Amniotic epithelial cell (primary cell): Measurements from ENCODE around the gene FOXC1.

Experiments
- DNase-seq: peaks from one replicate; pipeline ENCODE4 v3.0.0-alpha.2; 2010; ENCODE audit warnings: low read depth

Gene FOXC1

GRCh38 chr6:1609648-1610496 lies at the start of gene FOXC1:
FOXC1 (plus strand) TSS chr6:1609915; CDS start chr6:1610446, 531 bp downstream.
- DNase-seq, result peak; percentile 52

- DNase-seq, result no peak
These were observed 49.2 kb upstream of the FOXC1 start for GRCh38 chr6:1560281-1561058.

- DNase-seq, result no peak
These were observed 48.4 kb upstream of the FOXC1 start for GRCh38 chr6:1561355-1561754.

- DNase-seq, result no peak
These were observed 47.4 kb upstream of the FOXC1 start for GRCh38 chr6:1562171-1562955.

GRCh38 chr6:1569377-1569776 lies 40.3 kb upstream of the FOXC1 start:
- DNase-seq, result no peak

- DNase-seq, result no peak
These were observed 38.9 kb upstream of the FOXC1 start for GRCh38 chr6:1570848-1571247.

GRCh38 chr6:1572892-1573291 lies 36.8 kb upstream of the FOXC1 start:
- no peak for DNase-seq

GRCh38 chr6:1574083-1574761 lies 35.5 kb upstream of the FOXC1 start:
- DNase-seq, result no peak

- DNase-seq, result no peak
These were observed 34.9 kb upstream of the FOXC1 start for GRCh38 chr6:1574890-1575209.

GRCh38 chr6:1575210-1576041 lies 34.3 kb upstream of the FOXC1 start:
- no peak for DNase-seq

- DNase-seq, result no peak
These were observed 33.5 kb upstream of the FOXC1 start for GRCh38 chr6:1576166-1576565.

GRCh38 chr6:1576711-1577110 lies 33.0 kb upstream of the FOXC1 start:
- no peak for DNase-seq

GRCh38 chr6:1577146-1577680 lies 32.5 kb upstream of the FOXC1 start:
- no peak for DNase-seq

GRCh38 chr6:1577896-1578745 lies 31.6 kb upstream of the FOXC1 start:
- DNase-seq, result no peak

- DNase-seq, result no peak
These were observed 30.6 kb upstream of the FOXC1 start for GRCh38 chr6:1579096-1579495.

- no peak for DNase-seq
These were observed 29.6 kb upstream of the FOXC1 start for GRCh38 chr6:1580109-1580508.

GRCh38 chr6:1580585-1580984 lies 29.1 kb upstream of the FOXC1 start:
- DNase-seq, result no peak

GRCh38 chr6:1581120-1581991 lies 28.4 kb upstream of the FOXC1 start:
- no peak for DNase-seq

- no peak for DNase-seq
These were observed 25.6 kb upstream of the FOXC1 start for GRCh38 chr6:1584146-1584545.
